Measurements from ENCODE around the gene DPYD. TPM values are rescaled to one million over a fixed set of nuclear protein-coding genes. Genes with fewer than 3 reads are reported as not detected.

Gene DPYD
- polyA plus RNA-seq, 1 donor from 2014 or later: 3.8 TPM

DNA sequence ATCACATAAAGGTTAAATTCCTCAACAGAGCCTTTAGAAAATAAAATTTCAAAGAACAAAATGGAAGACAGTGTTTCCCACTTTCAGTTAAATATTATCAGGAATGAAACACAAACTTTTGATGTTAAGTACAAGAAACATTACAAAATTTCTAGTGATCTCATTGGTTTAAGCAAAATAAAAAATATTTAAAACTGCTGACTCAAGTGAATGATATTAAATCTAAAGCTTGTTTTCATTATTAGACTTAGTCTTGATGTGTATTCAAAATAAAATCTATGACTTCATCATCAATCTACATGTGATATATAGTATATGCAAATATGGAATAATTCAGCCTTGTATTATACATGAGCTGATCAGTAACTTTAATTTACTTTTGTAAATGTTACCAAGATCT is 614.3 kb downstream of the DPYD start:
- Mint-ChIP-seq H3K27ac (no peak overlapping the region), H3K27me3 (no peaks in the 10 kb centered on the region), H3K9me3 (no peaks in the 10 kb centered on the region), H3K36me3 (no peaks in the 10 kb centered on the region), H3K4me3 (no peak overlapping the region), H3K4me1 (peaks cover 0 to 1% (median 0%) of the 10 kb centered on the region in 3 donors)

DNA sequence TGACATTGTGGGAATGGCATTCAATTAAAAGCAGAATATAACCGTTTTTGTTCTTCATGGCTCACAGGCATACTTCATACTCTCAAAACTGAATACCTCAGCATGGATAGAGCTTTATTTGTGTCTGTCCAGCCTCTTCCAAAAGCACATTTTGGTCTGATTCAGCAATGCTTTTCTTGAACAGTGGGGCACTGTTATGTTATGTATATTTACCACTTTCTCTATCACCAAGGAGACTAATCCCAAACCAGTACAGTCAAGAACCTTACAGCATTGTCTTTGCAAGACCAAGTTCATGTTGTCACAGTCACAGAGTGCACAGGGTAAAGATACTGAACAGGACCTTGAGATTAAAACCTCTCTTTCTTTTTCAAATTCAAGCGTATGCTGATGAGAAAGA is 616.5 kb downstream of the DPYD start:
- H3K4me3 Mint-ChIP-seq: no peak overlapping the region
- H3K9me3 Mint-ChIP-seq: no peaks in the 10 kb centered on the region
- H3K27ac Mint-ChIP-seq: no peak overlapping the region
- peaks cover 0 to 1% (median 0%) of the 10 kb centered on the region in 3 donors for H3K4me1 Mint-ChIP-seq
- H3K36me3 Mint-ChIP-seq: no peaks in the 10 kb centered on the region
- no peaks in the 10 kb centered on the region for H3K27me3 Mint-ChIP-seq

DNA sequence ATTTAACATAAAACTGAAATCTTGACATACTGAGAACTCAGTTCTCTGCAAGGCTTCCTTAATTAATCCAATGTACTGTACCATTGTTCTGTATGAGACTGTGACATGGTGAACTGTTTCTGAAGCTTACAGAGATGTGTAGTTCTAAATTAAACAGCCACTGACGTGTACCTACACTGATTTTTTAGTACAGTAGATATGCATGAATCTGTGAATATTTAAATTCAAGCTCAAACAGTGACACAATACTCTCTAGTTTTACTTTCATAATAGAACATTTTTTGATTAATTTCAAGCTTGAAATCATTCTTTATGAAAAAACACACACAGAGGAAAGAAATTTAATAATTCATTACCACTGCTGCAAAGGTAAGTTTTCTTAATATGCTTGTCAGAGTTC is 621.9 kb downstream of the DPYD start:
- no peaks in the 10 kb centered on the region for H3K9me3 Mint-ChIP-seq
- H3K36me3 Mint-ChIP-seq: no peaks in the 10 kb centered on the region
- no peaks in the 10 kb centered on the region for H3K4me1 Mint-ChIP-seq
- H3K27ac Mint-ChIP-seq: no peak overlapping the region
- H3K4me3 Mint-ChIP-seq: no peak overlapping the region
- H3K27me3 Mint-ChIP-seq: no peaks in the 10 kb centered on the region

DNA sequence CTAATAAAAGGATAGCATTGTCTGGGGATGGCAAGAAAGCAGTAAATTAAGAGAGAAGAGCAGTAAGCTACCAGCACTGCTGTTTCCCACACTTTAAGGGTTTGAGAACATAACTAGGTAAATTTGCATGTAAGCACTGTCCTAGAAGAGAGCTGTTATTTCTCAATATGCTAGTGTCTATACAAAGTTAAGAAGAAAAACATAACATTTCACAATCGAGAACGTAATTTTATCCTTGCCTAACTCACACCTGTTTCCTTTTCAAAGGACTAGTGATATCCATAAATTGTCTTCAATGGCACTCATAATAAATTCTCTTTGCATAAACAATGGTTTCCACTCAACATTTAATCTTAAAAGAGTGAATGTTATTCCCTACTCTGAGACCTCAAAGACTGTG is 623.2 kb downstream of the DPYD start:
- Mint-ChIP-seq H3K36me3 (no peaks in the 10 kb centered on the region), H3K9me3 (peaks cover 0 to under 1% (median 0%) of the 10 kb centered on the region in 3 donors), H3K27me3 (no peaks in the 10 kb centered on the region), H3K27ac (no peak overlapping the region), H3K4me1 (no peaks in the 10 kb centered on the region), H3K4me3 (no peak overlapping the region)

DNA sequence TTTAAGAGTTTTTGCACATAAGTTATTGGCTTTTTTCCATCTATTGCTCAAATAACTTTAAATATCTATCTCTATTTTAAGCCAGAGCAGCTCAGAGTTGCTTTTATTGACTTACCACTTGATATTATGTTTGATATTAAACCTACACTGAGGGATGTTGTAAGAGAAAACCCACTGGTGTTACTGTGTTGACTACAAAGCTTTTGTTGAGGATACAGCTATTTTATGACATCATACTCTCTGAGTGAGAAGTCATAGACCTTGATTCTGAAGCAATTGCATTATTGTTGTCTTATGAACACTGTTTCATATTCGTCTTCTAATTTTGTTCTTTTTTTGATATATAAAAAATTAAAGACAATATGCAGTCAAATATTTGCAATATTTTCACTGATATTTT is 638.9 kb downstream of the DPYD start:
- Mint-ChIP-seq H3K4me3 (no peak overlapping the region), H3K4me1 (no peaks in the 10 kb centered on the region), H3K27ac (no peak overlapping the region), H3K9me3 (peaks cover 0 to 5% (median 5%) of the 10 kb centered on the region in 3 donors), H3K36me3 (peaks cover 4% of the 10 kb centered on the region), H3K27me3 (no peaks in the 10 kb centered on the region)

DNA sequence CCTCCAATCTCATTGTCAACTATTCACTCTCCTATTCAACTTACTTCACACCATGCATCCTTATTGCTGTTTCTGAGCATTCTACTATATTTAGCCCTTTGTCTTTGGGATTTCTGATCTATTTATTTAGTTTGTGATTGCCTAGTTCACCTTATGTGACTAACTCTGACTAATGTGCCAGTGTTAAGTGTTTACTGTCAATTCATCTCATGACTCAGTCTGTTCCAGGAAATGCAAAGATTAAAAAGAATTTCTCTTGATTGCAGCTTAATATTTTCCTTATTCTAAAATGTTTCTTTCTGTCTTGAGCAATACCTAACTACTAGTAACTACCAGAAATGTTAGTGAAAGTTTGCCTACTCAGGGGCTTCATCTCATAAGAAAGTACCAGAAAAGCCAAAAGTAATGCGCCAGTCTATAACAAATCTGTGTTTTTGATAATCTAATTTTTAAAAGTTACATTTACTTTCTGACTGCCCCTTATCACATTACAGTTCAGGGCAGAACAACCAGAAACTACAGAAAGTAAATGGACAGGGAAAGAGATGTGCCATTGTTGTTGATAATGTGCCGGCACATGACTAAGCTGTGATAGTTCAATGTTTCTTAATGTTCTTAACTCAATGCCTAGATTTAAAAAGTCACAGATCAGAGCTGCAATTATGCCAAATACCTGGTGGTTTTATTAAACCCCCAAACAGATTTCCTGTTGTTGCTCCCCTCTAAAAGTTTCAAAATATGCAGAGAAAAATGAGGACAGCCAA is 642.8 kb downstream of the DPYD start:
- no peaks in the 10 kb centered on the region for H3K4me1 Mint-ChIP-seq
- H3K9me3 Mint-ChIP-seq: no peaks in the 10 kb centered on the region
- no peak overlapping the region for H3K4me3 Mint-ChIP-seq
- H3K27ac Mint-ChIP-seq: no peak overlapping the region
- H3K27me3 Mint-ChIP-seq: no peaks in the 10 kb centered on the region
- peaks cover 4% of the 10 kb centered on the region for H3K36me3 Mint-ChIP-seq

DNA sequence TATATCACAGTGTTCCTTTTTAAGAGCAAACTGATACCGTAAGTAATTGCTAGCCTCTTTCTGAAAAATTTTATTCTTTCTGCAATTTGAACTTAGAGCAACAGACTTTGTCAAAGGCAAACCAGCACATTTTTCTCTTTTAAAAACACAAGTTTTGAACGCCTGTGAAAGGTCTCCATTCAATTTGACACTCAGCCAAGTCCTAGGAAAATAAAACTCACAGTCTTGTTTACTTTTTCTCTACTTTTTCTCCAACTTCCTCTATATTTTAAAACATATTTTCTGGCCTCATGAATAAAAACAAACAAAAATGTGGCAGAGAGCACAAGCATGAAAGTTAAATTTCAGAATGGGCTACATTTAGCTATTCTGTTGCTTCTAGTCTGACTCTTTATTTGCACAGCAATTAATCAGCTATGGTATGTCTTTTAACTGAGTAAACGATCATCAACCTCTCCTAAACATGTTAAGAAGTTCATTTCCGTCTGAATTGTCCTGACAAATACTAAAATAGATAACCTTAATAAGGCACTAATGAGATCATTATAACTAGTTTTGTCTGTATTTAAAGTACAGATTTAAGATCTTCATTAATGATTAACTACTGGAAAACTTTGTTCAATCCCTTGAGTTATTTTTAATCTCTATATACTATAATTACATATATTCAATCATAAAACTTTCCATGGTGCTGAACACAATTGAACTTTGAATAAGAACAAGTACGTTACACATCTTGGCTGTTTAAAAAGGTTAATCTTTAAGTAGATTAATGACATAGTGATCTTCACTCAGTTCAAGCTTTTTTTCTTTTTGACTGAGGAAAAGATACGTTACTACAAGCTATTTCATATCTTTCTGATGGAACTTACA is 648.7 kb downstream of the DPYD start:
- Mint-ChIP-seq H3K36me3 (no peaks in the 10 kb centered on the region), H3K27me3 (no peaks in the 10 kb centered on the region), H3K4me3 (no peak overlapping the region), H3K9me3 (peaks cover 0 to 2% (median 0%) of the 10 kb centered on the region in 3 donors), H3K4me1 (no peaks in the 10 kb centered on the region), H3K27ac (no peak overlapping the region)

DNA sequence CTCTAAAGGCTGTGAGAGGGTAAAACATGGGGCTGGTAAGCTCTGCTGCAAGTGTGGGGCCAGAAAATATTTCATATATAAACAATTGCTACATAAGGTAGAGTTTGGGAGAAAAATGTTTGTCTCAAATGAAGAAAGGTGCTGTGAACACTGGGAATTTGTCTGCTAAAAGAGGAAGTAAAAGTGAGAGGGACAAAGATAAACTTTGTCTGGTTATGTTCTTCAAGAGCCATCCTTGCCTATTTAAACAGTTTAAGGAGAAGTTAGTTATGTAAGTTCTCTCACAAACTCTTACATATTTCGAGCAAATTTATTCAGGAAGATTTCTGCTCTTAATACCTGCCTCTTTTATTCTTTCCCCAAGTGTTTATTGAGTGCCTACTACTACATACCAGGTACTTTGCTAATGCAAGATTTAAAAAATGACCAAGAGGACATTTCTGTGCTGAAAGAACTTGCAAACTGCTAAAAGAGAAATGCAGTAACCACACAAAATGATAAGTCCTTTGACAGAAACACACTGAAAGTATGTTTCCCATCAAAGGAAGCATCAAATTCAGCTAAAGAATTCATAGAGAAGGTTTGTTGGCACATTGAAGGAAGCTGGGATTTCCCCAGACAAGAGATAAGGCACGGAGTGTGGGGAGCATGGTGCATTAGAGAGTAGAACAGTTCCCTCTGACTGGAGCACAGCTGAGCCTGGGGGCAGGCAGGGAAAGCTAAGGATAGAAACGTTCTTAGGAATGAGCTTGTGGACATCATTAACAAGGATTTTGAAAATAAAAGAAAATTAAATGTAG is 650.1 kb downstream of the DPYD start:
- Mint-ChIP-seq H3K36me3 (no peaks in the 10 kb centered on the region), H3K27me3 (no peaks in the 10 kb centered on the region), H3K4me1 (no peaks in the 10 kb centered on the region), H3K4me3 (no peak overlapping the region), H3K27ac (no peak overlapping the region), H3K9me3 (peaks cover 0 to 2% (median 0%) of the 10 kb centered on the region in 3 donors)

DNA sequence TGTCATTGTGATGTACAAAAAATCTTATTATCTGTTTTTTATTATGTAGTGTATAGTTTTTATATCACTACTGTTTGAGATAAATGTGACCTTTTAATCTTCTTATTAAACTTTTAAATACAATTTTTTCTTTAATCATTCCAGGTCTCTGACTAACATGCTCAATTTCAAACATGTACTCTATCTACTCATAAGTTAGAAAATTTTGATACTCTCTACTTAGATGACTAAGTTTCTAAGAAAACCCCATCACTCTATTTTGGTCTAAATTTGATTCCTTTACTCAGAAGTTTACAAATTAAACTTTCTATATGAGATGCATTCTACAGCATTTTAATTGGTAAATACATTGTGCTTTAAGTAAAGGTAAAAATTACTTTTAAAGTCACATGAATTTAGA is 655.2 kb downstream of the DPYD start:
- H3K27ac Mint-ChIP-seq: no peak overlapping the region
- peaks cover 0 to 2% (median 0%) of the 10 kb centered on the region in 3 donors for H3K9me3 Mint-ChIP-seq
- H3K27me3 Mint-ChIP-seq: no peaks in the 10 kb centered on the region
- H3K4me1 Mint-ChIP-seq: no peaks in the 10 kb centered on the region
- H3K4me3 Mint-ChIP-seq: no peak overlapping the region
- H3K36me3 Mint-ChIP-seq: no peaks in the 10 kb centered on the region

DNA sequence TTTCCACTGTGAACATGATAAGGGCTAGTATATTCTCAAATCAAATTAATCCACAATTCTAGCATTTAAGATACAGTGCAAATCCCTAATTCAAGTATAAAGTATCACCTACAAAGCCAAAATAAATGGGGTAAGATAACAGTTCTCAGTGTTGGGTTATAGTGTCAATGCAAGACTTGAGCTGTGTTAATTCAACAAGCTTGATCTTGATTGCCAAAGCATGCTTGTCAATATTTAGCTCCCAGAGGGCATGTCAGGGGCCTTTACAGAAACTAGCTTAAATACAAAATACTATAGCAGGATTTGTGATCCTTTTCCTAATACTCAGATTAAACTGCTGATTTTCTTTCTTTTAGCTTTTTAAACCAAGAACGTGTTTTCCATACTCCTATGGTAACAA is 658.0 kb downstream of the DPYD start:
- Mint-ChIP-seq H3K27ac (no peak overlapping the region), H3K4me3 (no peak overlapping the region), H3K36me3 (no peaks in the 10 kb centered on the region), H3K9me3 (peaks cover 0 to 2% (median 1%) of the 10 kb centered on the region in 3 donors), H3K4me1 (no peaks in the 10 kb centered on the region), H3K27me3 (no peaks in the 10 kb centered on the region)

DNA sequence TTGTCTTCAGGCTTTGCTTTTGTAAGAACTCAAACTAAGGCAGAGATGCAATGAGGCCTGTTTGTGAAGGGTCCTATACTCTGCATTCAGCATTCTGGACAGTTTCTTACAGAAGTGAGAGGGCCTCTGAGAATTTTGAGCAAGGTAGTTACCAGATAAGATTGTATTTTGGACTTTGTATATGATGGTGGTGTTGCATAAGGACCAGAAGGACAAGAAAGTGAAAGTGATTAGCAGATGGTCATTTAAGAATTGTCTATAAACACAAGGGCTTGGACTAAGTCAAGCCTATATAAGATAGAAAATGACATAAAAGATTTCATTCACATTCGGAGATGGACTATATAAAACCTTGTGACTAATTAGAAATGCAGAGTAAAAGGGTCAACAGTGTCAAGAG is 662.2 kb downstream of the DPYD start:
- Mint-ChIP-seq H3K4me1 (no peaks in the 10 kb centered on the region), H3K27ac (no peak overlapping the region), H3K36me3 (no peaks in the 10 kb centered on the region), H3K4me3 (no peak overlapping the region), H3K9me3 (peaks cover 0 to 1% (median 0%) of the 10 kb centered on the region in 3 donors), H3K27me3 (no peaks in the 10 kb centered on the region)

DNA sequence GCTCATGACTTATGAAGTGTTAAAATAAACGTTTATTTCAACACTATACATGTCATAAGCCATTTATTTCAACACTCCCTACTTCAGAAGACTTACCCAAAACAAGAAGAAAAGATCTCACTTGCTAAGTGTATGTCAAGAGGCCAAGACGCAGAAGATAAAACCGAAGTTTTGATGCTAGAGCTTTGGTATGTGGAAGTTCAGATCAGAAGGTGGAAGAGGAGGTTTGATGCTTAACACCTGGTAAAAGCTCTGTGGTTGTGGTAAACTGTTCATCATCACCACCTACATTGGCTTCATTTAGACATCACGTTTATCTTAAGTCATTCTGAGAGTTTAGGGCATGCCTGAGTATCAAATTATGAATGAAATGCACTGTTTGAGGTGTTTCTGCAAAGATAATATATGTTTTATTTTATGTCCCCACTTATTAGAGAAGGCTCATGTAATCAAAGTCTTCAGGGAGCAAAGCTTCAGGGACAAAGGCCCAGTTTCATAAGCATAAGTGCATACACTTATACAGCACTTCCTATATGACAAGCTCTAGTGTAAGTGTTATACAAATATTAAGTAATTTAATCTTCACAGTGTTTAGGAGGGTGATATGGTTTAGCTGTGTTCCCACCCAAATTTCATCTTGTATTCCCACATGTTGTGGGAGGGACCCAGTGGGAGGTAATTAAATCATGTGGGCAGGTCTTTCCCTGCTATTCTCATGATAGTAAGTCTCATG is 665.9 kb downstream of the DPYD start:
- Mint-ChIP-seq H3K4me1 (no peaks in the 10 kb centered on the region), H3K9me3 (peaks cover 0 to 1% (median 0%) of the 10 kb centered on the region in 3 donors), H3K27me3 (no peaks in the 10 kb centered on the region), H3K36me3 (peaks cover 4% of the 10 kb centered on the region), H3K27ac (no peak overlapping the region), H3K4me3 (no peak overlapping the region)

DNA sequence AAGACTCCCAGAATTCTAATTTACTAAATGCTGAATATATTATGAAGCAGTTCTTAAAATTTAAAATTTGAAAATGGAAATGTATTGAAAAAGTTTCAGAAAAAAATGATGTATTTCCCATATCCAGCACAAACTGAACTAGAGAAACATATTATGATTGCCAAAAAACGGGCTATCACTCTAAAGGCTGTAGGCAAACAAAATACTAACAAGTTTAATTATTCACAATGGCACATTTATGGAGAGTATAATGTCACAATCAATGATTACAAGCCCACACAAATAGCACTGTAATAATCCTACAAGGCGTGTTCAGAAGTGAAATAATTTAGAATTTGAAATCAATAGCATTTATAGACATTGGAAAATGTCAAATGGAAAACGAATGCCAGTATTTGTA is 667.9 kb downstream of the DPYD start:
- Mint-ChIP-seq H3K4me3 (no peak overlapping the region), H3K9me3 (peaks cover 0 to 3% (median 2%) of the 10 kb centered on the region in 3 donors), H3K4me1 (no peaks in the 10 kb centered on the region), H3K27ac (no peak overlapping the region), H3K27me3 (no peaks in the 10 kb centered on the region), H3K36me3 (peaks cover 4% of the 10 kb centered on the region)

DNA sequence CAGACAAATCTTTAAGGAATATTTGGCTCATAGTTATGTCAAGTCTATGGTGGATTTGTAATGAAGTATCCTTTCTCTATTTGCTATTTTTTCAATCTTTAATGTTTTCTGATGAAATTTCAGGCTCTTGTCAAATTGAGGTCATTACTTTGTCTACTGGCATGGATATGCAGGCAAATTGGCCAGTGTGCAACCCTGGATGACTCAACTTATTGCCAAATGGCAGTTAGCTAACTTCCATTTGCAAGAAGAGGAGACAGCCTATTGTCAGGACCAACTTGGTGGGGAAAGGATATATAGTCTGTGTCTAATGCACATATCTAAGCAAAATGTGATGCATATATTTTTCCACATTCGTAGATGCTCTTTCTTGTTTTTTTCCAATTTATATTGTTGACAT is 668.8 kb downstream of the DPYD start:
- Mint-ChIP-seq H3K27ac (no peak overlapping the region), H3K36me3 (peaks cover 4% of the 10 kb centered on the region), H3K4me1 (no peaks in the 10 kb centered on the region), H3K9me3 (peaks cover 0 to 3% (median 2%) of the 10 kb centered on the region in 3 donors), H3K4me3 (no peak overlapping the region), H3K27me3 (no peaks in the 10 kb centered on the region)
